GM18519 (cell line): Measurements from ENCODE around the gene EYA2.
"Not testable (repeated sequence)": the region's sequence is repeated elsewhere in the genome, so short reads cannot be mapped to it uniquely, and the experiment has no call there.

ENCODE experiments used
- ATAC-seq: cut with Tn5 transposase; IDR thresholded peaks from one replicate; pipeline ENCODE4 v1.9.1; 2021; ENCODE audit warnings: mild to moderate bottlenecking, moderate library complexity; ENCODE audit not compliant: unreplicated experiment, low FRiP score

The EYA2 gene

GRCh38 chr20:47154089-47154488 is 259.4 kb downstream of the EYA2 start:
- ATAC-seq = no peak

DNA sequence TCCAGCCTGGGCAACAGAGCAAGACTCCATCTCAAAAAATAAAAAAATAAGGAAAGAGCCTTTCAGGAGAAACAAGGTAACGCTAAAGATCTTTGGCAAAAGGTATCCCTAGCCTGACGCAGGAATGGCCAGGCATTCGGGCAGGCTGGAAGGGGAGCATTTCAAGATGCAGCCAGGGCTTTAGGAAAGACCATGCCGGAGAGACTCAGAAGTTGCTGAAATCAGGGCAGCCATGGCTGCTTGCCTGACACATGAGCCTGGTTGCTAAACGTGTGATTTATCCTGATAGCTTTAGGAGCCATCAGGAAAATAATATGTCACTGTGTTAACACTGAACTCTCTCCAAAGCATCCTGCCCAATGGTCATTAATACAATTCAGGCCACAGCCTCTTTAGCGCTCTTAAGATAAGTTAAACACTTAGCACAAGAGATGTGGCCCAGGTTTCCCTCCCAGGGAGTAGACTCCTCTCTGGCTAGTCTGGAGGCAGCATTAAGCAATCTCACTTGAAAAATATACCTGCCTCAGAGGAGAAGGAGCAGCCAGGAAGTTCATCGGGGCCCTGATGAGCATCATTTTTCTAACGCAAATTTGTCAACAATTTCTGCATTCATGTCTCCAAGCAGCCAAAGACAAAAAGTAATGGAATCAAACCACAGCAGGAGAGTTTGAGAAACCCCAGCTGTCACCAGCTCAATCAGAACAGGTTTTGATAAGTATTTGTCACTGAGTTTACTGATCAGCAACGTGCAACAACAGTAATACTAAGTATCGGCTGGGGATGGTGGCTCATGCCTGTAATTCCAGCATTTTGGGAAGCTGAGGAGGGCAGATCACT is 261.9 kb downstream of the EYA2 start:
- ATAC-seq = no peak

- no peak for ATAC-seq
These were observed 264.5 kb downstream of the EYA2 start for GRCh38 chr20:47159166-47159565.

DNA sequence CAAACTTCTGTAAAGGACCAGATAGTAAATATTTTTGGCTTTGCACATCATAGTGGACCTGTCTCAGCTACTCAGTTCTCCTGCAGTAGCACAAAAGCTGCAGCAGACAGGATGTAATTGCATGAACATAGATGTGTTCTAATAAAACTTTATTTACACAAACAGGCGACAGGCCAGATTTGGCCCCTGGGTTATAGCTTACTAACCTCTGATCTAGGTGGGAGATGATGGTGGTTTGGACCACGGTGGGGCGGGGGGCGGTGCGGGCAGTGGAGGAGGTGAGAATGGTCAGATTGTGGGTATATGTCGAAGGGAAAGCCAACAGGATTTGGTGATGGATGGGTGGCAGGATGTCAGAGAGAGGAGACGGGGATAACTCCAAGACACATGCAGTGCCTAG is 265.6 kb downstream of the EYA2 start:
- no peak for ATAC-seq

DNA sequence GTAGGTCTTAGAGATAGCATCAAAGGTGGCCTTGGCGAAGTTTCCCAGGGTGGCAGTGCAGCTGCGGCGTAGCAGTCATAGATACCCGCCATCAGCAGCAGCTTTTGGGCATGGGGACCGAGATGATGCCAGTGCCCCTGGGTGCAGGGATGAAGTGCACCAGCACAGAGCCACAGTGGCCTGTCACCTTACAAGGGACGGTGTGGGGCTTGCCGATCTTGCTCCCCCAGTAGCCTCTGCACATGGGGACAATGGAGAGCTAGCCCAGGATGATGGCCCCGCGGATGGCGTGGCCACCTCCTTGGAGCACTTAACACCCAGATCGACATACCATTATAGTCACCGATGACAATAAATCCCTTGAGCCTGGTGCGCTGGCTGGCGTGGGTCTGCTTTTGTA is 266.3 kb downstream of the EYA2 start:
- ATAC-seq = no peak

GRCh38 chr20:47161411-47161810 is 266.8 kb downstream of the EYA2 start:
- no peak for ATAC-seq

- no peak for ATAC-seq
These were observed 269.5 kb downstream of the EYA2 start for GRCh38 chr20:47164140-47164539.

GRCh38 chr20:47165376-47165865 is 270.8 kb downstream of the EYA2 start:
- ATAC-seq = no peak

DNA sequence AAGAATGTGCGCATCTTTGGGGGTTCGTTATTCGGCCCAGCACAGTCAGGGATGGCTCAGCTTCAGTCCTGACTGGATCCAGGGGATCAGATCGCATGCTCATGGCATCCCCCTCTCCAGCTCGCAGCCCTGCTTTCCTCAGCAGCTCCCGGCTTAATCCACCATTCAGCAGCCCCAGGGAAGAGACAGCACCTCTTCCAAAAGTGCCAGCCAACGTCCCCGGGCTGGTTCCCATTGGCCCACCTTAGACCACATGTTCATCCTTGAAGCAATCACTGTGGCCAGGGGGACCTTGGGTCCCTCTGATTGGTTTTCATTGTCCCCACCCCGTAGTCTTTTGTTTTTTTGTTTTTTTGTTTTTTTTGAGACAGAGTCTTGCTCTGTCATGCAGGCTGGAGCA is 273.2 kb downstream of the EYA2 start:
- ATAC-seq = no peak

- ATAC-seq = no peak
These were observed 277.9 kb downstream of the EYA2 start for GRCh38 chr20:47172579-47172978.

DNA sequence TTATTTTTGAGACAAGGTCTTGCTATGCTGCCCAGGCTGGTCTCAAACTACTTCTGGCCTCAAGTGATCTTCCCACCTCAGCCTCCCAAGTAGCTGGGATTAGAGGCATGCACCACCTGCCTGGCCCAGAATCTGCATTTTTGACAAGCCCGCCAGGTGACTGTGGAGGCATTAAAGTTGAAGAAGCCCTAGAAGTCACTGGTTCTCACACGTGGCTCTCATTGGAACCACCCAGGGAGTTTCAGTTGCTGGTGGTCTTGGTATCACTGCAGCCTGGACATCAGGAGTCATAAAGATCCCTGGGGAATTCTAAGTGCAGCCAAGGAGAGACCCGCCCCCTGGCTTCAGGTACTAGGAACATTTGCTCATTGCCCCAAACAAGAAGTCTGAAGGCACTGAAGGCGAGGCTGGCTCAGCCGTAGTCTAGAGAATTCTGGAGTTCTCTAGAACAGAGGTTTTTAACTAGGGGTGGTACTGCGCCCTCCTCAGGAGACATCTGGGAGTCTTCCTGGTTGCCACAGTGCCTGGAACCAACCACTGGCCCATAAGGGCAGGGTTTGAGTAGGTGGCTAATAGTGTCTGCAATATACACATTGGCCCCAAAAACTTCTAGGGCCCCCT is 279.1 kb downstream of the EYA2 start:
- ATAC-seq = no peak

DNA sequence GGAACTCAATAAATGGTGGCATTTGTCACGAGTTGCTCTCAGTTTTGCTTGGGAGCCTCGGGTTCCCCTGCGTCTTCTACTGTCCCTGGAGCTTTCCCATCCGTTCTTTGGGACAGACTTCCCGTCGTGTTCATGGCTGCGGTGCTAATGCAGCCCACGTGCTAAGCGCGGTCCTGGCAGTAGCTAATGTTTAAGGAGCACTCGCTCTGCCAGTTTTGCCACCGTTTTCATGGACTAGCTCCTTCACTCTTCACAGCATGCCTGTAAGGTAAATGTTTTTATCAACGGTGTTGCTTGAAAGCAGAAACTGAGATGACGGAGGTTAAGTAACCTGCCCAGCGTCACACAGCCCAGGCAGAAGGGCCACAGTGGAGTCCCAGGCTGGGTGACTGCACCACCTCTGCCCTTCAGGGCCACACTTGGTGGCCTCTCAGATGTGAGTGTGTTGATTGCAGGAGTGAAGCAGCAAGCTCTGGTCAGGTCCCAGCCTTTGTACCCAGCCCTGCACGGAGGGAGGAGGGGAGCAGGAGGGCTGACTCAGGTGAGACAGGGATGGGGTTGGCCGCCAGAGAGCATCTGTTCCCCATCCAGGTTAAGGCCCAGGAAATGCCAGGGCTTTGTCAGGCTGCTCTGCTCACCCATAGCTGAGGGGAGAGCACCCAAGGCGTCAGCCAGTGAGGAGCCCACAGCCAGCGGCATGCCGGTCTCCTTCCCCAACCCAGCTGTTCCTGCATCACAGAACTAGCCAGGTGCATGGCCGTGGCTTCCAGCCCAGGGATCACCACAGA is 280.0 kb downstream of the EYA2 start:
- ATAC-seq = no peak

DNA sequence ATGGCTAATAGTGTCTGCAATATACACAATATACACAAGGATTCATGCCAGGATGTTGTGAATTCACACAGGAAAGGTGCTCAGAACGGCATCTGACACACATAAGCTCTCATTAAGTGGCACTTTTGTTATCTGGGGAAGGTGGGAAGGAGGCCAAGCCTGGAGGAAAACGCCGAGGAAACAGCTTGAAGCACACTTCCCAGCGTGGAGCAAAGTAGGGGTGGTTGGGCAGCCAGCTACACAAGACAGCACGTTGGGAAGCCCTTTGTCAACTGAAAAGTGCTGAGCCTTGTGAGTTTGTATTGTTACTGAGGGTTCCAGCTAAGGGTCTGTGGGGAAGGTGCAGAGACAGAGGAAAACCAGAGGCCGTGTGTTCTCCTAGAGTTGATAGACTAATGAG is 280.9 kb downstream of the EYA2 start:
- ATAC-seq = no peak

DNA sequence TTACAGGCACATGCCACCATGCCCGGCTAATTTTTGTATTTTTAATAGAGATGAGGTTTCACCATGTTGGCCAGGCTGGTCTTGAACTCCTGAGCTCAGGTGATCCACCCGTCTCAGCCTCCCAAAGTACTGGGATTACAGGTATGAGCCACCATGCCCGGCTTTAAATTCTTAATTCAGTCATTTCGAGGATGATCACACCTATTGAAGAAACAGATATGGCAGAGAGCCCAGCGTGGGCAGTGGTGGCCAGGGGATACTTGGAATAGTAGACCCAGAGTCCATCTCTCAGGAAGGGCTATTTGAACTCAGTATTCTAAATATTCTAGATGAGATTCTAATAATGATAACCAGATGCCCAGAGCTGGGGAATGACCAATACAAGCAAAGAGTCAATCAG is 281.6 kb downstream of the EYA2 start:
- ATAC-seq = not testable (repeated sequence)

DNA sequence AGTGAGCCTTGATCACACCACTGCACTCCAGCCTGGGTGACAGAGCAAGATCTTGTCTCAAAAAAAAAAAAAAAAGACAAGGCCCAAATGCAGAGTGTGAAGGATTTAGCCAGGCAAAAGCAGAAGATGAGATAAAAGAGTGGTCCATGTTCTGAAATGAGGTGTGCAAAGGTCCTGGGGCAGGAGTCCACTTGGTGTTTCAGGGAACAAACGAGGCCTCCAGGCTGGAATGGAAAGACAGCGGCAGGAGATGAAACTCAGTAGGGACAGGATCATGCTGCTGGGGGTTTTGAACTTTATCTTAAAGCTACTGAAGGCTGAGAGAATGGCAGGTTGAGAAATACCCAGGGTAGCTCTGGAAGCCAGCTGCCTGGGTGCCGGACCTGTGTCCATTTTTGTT is 283.6 kb downstream of the EYA2 start:
- ATAC-seq = no peak

DNA sequence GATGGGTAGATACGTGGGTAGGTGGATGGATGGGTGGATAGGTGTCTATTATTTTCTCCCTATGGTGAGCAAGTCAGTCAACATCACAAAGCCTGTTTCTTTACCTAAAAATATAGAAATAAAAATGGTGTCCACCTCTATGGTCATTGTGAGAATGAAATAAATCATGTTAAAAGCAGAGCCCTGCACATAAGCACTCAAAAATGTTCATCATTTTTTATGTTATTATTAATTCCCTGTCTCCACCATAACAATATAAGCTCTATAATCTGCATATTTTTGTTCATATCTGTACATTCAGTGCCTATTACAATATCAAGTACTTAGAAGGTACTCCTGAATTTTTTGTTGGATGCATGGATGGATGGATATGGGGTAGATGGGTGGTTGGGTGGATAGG is 284.2 kb downstream of the EYA2 start:
- no peak for ATAC-seq

- no peak for ATAC-seq
These were observed 284.6 kb downstream of the EYA2 start for GRCh38 chr20:47179267-47179666.

DNA sequence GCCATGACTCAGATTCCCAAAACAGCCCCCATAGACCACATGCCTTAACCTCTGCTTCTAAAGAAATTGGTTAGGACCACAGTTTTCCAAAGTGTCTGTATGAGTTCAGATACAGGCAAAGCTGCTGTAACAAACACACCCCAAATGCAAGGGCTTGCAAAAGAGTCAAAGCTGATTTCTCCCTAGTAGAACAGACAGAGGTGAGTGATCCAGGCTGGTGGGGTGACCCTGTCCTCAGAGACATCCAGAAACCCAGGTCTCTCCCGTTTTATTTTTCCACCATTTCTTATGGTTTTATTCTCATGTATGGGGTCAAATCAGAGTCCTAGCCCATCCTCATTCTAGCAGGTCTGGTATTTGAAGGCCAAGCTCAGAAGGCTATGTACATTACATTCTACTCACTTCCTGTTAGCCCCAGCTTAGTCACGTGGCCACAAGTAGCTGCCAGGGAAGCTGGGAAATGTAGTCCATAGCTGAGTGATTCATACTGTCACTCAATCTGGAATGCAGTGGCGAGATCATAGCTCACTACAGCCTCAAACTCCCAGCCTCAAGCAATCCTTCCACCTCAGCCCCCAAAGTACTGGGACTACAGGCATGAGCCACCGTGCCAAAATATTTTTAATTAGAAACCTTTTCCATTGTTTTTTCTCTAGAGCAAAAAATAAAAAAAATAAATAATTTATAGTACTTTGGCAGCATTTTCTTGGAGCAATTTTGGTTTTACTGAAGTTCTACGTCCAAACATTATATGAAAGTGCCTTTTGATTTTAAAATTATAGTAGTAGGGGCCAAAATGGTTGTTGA is 286.6 kb downstream of the EYA2 start:
- no peak for ATAC-seq

GRCh38 chr20:47183367-47183766 is 288.7 kb downstream of the EYA2 start:
- no peak for ATAC-seq

DNA sequence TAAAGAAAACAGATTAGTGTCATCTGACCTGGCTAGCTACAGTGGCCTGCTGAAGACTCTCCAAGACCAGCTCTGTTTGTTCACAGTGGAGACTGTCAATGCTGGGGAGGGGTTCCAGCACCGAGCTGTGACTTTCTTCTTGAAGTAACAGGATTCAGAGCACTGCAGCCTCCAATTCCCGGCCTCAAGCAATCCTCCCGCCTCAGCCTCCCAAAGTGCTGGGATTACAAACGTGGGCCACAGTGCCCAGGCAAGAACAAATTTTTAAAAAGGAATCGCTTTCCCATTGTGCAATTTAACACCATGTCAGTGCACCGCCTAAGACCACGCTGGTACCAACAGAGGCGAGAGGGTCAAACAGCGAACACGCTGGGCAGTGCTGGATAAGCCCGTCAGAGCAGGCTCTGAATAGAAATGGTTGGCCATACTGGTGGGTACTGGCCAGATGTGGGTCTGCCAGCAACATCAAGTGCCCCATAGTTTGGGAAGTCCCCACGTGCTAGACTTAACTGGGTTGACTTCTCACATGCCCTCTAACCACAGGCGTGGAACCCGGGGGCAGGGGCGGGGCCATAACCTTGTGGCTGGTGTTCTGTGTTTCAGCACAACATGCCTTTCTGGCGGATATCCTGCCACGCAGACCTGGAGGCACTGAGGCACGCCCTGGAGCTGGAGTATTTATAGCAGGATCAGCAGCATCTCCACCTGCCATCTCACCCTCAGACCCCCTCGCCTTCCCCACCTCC is 293.0 kb downstream of the EYA2 start:
- no peak for ATAC-seq
